Hepatocyte (in vitro differentiated cells): ENCODE results near the gene PRIMA1.

Experiments used
- EZH2 ChIP-seq: fragments of 200-600 bp; sonication (generic); IDR thresholded peaks from 2 replicates; pipeline ENCODE4 v1.6.1; 2016; ENCODE audit warnings: antibody characterized with exemption, mild to moderate bottlenecking, borderline replicate concordance
- TF ChIP-seq, protein P1 (sequence below): fragments of 200-600 bp; sonication (generic); IDR thresholded peaks from 2 replicates; pipeline ENCODE4 v1.5.1; 2016; ENCODE audit warnings: antibody characterized with exemption, mild to moderate bottlenecking; ENCODE audit not compliant: poor library complexity

GRCh38 chr14:93727039-93727740 lies 61.1 kb downstream of the PRIMA1 start:
- TF ChIP-seq, protein P1, sequence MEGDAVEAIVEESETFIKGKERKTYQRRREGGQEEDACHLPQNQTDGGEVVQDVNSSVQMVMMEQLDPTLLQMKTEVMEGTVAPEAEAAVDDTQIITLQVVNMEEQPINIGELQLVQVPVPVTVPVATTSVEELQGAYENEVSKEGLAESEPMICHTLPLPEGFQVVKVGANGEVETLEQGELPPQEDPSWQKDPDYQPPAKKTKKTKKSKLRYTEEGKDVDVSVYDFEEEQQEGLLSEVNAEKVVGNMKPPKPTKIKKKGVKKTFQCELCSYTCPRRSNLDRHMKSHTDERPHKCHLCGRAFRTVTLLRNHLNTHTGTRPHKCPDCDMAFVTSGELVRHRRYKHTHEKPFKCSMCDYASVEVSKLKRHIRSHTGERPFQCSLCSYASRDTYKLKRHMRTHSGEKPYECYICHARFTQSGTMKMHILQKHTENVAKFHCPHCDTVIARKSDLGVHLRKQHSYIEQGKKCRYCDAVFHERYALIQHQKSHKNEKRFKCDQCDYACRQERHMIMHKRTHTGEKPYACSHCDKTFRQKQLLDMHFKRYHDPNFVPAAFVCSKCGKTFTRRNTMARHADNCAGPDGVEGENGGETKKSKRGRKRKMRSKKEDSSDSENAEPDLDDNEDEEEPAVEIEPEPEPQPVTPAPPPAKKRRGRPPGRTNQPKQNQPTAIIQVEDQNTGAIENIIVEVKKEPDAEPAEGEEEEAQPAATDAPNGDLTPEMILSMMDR: no peak
- no peak for TF ChIP-seq EZH2
